ENCODE measurements around the gene FAM83C. TPM values are rescaled to one million over a fixed set of nuclear protein-coding genes. Genes with fewer than 3 reads are reported as not detected.

FAM83C gene
- total and polyA plus RNA-seq, 9 of the 15 experiments (the other 6 are each of a cell fraction or from before 2014, with no cell fraction given): not detected

- TF ChIP-seq, protein P1, sequence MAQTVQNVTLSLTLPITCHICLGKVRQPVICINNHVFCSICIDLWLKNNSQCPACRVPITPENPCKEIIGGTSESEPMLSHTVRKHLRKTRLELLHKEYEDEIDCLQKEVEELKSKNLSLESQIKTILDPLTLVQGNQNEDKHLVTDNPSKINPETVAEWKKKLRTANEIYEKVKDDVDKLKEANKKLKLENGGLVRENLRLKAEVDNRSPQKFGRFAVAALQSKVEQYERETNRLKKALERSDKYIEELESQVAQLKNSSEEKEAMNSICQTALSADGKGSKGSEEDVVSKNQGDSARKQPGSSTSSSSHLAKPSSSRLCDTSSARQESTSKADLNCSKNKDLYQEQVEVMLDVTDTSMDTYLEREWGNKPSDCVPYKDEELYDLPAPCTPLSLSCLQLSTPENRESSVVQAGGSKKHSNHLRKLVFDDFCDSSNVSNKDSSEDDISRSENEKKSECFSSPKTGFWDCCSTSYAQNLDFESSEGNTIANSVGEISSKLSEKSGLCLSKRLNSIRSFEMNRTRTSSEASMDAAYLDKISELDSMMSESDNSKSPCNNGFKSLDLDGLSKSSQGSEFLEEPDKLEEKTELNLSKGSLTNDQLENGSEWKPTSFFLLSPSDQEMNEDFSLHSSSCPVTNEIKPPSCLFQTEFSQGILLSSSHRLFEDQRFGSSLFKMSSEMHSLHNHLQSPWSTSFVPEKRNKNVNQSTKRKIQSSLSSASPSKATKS (CRISPR knock-in tag; IDR thresholded peaks at IDR 0.05): no peak
- TF ChIP-seq SMAD1 (IDR thresholded peaks at IDR 0.05; ENCODE audit: low read depth, low read length, partially characterized antibody) (no peak), SNAPC5 (CRISPR knock-in tag; IDR thresholded peaks at IDR 0.05) (no peak), HCFC1 (IDR thresholded peaks at IDR 0.05; ENCODE audit: low read depth, low read length) (no peak), KLF6 (CRISPR knock-in tag; IDR thresholded peaks at IDR 0.05; ENCODE audit: borderline replicate concordance) (no peak), LARP7 (IDR thresholded peaks at IDR 0.05) (peak; percentile 95), ZNF24 (IDR thresholded peaks at IDR 0.05) (no peak), MCM7 (IDR thresholded peaks at IDR 0.05) (no peak), TBL1XR1 (IDR thresholded peaks at IDR 0.05; ENCODE audit: low read length in 2 of 2) (no peak), HBP1 (CRISPR knock-in tag; IDR thresholded peaks at IDR 0.05) (peak; percentile 97)
- TF ChIP-seq, protein P2, sequence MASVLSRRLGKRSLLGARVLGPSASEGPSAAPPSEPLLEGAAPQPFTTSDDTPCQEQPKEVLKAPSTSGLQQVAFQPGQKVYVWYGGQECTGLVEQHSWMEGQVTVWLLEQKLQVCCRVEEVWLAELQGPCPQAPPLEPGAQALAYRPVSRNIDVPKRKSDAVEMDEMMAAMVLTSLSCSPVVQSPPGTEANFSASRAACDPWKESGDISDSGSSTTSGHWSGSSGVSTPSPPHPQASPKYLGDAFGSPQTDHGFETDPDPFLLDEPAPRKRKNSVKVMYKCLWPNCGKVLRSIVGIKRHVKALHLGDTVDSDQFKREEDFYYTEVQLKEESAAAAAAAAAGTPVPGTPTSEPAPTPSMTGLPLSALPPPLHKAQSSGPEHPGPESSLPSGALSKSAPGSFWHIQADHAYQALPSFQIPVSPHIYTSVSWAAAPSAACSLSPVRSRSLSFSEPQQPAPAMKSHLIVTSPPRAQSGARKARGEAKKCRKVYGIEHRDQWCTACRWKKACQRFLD (CRISPR knock-in tag; IDR thresholded peaks at IDR 0.05): no peak
- TF ChIP-seq, protein P3, sequence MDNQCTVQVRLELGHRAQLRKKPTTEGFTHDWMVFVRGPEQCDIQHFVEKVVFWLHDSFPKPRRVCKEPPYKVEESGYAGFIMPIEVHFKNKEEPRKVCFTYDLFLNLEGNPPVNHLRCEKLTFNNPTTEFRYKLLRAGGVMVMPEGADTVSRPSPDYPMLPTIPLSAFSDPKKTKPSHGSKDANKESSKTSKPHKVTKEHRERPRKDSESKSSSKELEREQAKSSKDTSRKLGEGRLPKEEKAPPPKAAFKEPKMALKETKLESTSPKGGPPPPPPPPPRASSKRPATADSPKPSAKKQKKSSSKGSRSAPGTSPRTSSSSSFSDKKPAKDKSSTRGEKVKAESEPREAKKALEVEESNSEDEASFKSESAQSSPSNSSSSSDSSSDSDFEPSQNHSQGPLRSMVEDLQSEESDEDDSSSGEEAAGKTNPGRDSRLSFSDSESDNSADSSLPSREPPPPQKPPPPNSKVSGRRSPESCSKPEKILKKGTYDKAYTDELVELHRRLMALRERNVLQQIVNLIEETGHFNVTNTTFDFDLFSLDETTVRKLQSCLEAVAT (IDR thresholded peaks at IDR 0.05): peak in 1 of 2 experiments; percentile 49; a peak in 1 of 4 replicates
Observed at GRCh38 chr20:35284992-35285805, 7.0 kb downstream of the FAM83C start (continued).
